ENCODE results near the gene ECHDC1. TPM values are rescaled to one million over a fixed set of nuclear protein-coding genes. Genes with fewer than 3 reads are reported as not detected.
A peak's percentile ranks its signal among the peaks of the same experiment; 100 is the strongest.

The ECHDC1 gene
- total and polyA plus RNA-seq, 8 donors: 13.9 to 27.9 (median 18.9) TPM

- DNase-seq (no peak), FAIRE-seq (no peak), ATAC-seq (peak; percentile 35 to 68 (median 57))
- TF ChIP-seq, protein P1, sequence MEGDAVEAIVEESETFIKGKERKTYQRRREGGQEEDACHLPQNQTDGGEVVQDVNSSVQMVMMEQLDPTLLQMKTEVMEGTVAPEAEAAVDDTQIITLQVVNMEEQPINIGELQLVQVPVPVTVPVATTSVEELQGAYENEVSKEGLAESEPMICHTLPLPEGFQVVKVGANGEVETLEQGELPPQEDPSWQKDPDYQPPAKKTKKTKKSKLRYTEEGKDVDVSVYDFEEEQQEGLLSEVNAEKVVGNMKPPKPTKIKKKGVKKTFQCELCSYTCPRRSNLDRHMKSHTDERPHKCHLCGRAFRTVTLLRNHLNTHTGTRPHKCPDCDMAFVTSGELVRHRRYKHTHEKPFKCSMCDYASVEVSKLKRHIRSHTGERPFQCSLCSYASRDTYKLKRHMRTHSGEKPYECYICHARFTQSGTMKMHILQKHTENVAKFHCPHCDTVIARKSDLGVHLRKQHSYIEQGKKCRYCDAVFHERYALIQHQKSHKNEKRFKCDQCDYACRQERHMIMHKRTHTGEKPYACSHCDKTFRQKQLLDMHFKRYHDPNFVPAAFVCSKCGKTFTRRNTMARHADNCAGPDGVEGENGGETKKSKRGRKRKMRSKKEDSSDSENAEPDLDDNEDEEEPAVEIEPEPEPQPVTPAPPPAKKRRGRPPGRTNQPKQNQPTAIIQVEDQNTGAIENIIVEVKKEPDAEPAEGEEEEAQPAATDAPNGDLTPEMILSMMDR (IDR thresholded peaks at IDR 0.05): no peak
- WGBS, 2 donors: 50 to 52% methylated on average over 6 of the region's 6 CpGs
- no peak overlapping the region for H3K4me3 ChIP-seq
- H3K9me3 ChIP-seq: no peaks in the 10 kb centered on the region
- intact Hi-C loops (cut with DNase I): loop anchor here in 1 of 3 donors (10.0 kb wide), 1 partner anchor 144 kb away; no protein-coding TSS in a partner anchor
- H3K27me3 ChIP-seq: no peaks in the 10 kb centered on the region
- no peaks in the 10 kb centered on the region for H3K36me3 ChIP-seq
- peak overlapping the region in 1 of 4 donors; percentile 19 for H3K27ac ChIP-seq
- peaks cover 0 to 14% (median 12%) of the 10 kb centered on the region in 3 donors for H3K4me1 ChIP-seq
Measured at GRCh38 chr6:127301199-127301700, 42.2 kb downstream of the ECHDC1 start.

DNA sequence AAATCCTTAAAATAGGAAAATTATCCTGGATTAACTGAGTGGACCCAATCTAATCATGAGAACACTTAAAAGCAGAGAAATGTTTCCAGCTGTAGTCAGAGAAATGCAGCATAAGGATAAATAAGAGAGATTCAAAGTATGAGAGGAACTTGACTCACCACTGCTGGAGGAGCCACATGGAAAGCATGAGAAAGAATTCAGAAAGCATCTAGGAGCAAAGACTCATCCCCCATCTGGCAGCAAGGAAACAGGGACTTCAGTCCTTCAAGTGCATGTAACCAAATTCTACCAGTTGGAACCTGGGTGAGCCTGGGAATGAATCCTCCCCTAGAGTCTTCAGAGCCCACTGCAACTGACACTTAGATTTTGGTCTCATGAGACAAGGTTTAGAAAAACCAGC is 43.0 kb downstream of the ECHDC1 start:
- no peaks in the 10 kb centered on the region for H3K9me3 ChIP-seq
- no peaks in the 10 kb centered on the region for H3K27me3 ChIP-seq
- no peak overlapping the region for H3K27ac ChIP-seq
- H3K36me3 ChIP-seq: no peaks in the 10 kb centered on the region
- intact Hi-C loops (cut with DNase I): loop anchor here in 1 of 3 donors (10.0 kb wide), 1 partner anchor 144 kb away; no protein-coding TSS in a partner anchor
- DNase-seq (no peak), ATAC-seq (peak in 1 of 4 donors; percentile 29), FAIRE-seq (no peak)
- H3K4me1 ChIP-seq: peaks cover 0 to 14% (median 12%) of the 10 kb centered on the region in 3 donors
- H3K4me3 ChIP-seq: no peak overlapping the region
- TF ChIP-seq, protein P1 (IDR thresholded peaks at IDR 0.05): no peak

DNA sequence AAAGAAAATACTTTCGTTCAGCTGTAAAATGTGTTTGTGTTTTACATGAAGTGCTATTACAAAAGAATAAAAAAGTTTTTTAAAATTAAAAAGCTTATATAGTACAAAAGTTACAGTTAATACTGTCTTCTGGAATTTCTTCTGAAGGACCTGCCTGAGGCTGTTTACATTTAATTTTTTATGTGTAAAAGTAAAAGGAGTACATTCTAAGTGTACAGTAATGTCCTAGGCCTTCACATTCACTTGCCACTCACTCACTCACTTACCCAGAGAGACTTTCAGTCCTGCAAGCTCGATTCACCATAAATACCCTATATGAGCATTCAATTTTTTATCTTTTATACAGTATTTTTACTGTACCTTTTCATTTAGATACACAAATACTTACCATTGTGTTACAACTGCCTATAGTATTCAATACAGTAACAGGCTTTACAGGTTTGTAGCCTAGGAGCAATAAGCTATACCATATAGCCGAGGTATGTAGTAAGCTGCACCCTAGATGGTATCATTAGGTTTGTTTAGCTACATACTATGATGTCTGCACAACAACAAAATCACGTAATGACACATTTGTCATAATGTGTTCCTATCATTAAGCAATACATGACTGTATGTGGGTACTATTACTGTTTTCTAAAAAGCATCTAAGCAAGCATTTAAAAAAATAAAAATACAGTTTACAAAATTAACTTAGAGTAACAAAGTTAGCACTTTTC is 43.7 kb downstream of the ECHDC1 start:
- Histone ChIP-seq H3K27me3 (no peaks in the 10 kb centered on the region), H3K36me3 (no peaks in the 10 kb centered on the region), H3K4me3 (no peak overlapping the region), H3K9me3 (no peaks in the 10 kb centered on the region), H3K4me1 (peaks cover 0 to 14% (median 12%) of the 10 kb centered on the region in 3 donors), H3K27ac (no peak overlapping the region)
- DNase-seq: no peak
- WGBS, 2 donors: 95 to 96% methylated on average over 4 of the region's 4 CpGs
- no peak for ATAC-seq
- TF ChIP-seq, protein P1 (IDR thresholded peaks at IDR 0.05): no peak
- no peak for FAIRE-seq
- intact Hi-C loops (cut with DNase I): loop anchor here in 1 of 3 donors (10.0 kb wide), 1 partner anchor 145 kb away; no protein-coding TSS in a partner anchor

DNA sequence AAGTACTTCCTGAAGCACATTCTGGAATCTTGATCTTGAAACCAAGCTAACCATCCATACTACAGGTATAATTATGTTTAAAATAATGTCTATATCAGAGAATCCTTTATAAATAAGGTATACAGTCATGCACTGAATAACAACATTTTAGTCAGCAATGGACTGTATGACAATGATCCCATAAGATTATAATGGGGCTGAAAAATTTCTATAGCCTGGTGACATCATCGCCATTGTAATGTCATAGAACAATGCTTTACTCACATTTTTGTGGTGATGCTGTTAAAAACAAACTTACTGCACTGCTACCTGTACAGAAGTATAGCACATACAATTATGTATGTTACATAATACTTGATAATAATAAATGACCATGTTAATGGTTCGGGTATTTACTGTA is 44.9 kb downstream of the ECHDC1 start:
- FAIRE-seq (no peak), DNase-seq (no peak), ATAC-seq (no peak)
- WGBS, 2 donors: 70 to 94% methylated on average over 2 of the region's 2 CpGs
- Histone ChIP-seq H3K27ac (no peak overlapping the region), H3K27me3 (no peaks in the 10 kb centered on the region), H3K36me3 (no peaks in the 10 kb centered on the region), H3K4me3 (no peak overlapping the region), H3K4me1 (peaks cover 0 to 14% (median 12%) of the 10 kb centered on the region in 3 donors), H3K9me3 (no peaks in the 10 kb centered on the region)
- intact Hi-C loops (cut with DNase I): no loop called here
- TF ChIP-seq, protein P1 (IDR thresholded peaks at IDR 0.05): no peak

Measured in pancreas (tissue), 10 donors.